HG03139 (cell line): ENCODE data around the gene STAMBP.
"Not testable (repeated sequence)": the region's sequence is repeated elsewhere in the genome, so short reads cannot be mapped to it uniquely, and the experiment has no call there.

Experiments
- ATAC-seq: cut with Tn5 transposase; IDR thresholded peaks from one replicate; pipeline ENCODE4 v1.9.1; 2021; ENCODE audit not compliant: unreplicated experiment

The STAMBP gene

DNA sequence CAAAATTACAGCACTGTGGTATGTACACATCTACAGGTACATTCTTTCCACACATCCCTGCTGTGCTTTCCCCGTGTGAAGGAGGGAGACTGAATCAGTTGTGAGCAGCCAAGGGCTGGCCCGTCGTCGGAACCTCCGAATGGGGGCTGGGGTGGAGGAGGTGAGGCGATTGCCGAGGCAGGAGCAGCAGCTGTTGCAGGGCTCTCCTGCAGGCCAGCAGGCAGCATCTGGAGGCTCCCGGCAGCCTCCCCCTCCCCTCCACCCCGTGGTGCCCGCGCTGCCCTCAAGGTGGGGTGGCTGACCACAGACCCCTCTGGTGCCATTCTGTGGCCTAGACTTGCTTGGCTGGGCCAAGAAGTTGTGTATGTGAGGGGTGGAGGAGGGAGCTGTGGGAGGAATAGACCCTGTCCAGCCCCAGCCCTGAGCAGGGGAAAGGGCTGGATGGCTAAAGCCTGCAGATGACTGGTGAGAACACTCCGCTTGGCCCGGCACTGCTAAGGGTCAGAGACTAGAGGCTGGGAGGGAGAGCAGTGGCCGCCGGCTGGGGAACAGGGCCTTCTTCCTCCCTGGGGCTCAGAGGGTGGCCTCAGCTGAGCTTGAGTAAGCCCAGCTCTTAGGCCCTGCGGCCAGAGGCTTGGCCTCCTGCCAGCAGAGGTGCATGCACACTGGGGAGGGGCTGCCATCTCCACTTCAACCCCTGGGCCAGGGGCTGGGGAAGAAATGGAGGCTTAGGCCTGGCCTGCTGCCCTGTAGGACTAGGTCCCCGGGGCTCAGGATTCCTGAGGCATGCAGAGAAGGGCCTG is 7.6 kb downstream of the STAMBP start:
- no peak for ATAC-seq

DNA sequence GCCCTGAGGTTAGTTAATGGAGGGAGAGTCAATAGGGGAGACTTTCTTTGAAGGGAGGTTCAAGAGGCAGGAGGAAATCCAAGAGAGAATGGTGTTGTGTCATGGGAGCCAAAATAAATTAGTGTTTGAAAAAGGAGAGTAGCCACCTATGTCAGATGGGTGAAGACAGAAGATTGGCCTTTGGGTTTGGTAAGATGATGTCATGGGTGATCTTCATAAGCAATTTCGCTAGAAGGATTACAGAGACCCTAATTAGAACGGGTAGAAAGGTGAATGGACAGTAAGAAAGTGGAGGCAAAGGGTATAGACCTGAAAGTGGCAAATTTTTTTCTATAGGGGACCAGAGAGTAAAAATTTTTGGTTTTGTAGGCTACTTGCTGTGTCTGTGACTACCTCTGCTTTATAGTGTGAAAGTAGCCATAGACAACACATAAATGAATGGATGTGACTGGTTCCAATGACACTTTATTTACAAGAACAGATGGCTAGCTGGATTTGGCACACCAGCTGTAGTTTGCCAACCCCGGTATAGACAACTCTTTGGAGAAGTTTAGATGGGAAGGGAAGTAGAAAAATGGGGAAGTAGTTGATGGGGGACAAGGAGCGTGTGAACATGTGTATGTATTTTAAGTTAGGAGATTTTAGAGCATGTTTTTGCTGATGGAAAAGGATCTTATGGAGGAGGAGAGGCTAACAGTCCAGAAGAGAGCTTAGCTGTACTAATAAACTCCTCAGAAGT is 9.3 kb downstream of the STAMBP start:
- ATAC-seq = no peak

DNA sequence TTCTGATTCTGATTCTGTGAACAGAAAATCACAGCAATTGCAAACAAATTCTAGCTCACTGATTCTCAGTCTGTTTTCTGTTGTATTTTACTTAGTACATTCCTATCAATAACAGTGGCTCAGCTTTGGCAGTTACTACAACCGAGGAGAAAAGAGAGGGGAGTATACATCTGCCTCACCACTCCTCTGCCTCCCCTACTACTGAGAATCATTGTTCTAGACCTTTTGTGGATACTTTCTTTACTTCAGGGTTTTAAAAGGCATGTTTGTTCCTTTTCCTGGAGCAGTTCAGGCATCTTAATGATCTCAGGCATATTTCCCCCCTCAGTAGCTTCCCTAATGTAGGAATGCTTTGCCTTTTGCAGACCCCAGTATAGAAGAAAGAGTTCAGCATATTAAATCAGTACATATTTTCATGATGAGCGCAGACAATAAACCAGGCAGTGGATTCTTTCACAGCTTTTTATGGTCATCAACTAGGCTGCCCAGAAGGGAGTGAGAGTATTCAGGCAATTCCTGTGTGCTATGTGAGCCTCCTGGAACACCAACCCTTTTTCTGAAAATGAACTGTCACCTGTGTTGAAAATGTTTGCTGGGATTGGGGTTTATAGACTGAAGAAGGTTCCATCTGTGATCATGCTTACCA is 10.3 kb downstream of the STAMBP start:
- ATAC-seq = no peak

DNA sequence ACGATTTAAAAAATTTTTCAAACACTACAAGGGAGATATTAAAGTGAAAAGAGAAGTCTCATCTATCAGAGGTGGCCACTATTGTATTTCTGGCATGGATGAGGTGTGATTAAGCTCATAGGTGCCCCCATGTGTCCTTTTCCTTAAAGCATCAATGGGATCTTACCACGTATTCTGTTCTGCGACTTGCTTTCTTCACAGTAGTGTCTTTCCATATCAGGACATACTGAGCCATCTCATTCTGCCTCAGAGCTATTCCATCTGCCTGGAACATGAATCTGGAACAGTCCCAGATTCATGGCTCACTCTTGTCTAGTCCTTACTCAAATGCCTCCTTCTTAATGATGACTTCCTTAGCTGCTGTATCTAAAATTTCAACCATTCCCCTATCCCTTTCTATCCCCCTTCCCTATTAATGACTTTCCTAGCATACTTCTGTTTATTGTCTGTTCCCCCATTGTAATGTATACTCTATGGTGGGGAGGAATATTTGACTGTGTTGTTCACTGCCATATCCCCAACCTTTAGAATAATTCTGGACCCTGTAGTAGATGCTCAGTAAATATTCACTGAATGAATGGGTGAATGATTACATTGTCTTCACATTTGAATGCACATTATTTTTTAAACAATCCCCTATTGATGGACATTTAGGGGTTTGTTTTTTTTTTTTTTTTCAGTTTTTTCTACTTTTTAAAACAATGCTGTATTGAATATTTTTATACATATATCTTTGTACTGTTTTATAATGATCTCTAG is 11.1 kb downstream of the STAMBP start:
- no peak for ATAC-seq

DNA sequence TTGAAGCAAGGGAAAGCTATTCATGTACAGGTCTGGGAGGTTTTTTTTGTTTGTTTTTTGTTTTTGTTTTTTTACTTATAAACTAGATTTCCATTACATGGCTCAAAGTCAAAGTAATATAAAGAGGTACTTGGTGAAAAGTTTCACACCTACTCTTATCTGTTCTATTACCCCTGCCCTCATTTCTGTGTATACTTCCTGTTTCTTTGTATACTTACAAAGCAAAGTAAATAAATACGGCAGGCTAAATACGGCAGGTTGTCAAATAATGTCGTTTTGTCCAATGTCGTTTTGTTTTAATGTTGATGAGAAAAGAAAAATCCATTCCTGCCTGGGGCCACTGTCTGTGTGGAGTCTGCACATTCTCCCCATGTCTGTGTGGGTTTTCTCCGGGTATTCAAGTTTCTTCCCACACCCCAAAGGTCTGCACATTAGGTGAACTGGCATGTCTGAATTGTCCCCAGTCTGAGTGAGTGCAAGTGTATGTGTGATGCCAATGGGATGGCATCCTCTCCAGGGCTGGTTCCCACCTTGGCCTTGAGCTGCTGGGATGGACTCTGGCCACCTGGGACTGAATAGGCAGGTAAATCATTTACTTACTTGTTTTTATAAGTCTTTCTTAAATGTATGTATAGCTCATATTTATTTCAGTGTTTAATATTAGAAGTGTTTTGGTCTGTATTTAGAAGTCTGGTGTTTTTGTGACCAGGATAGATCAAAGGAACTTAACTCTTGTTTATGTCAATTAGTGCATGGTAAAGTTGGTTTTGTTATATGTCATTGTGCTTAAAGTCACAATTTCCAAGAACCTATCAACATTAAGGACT is 13.4 kb downstream of the STAMBP start:
- no peak for ATAC-seq

DNA sequence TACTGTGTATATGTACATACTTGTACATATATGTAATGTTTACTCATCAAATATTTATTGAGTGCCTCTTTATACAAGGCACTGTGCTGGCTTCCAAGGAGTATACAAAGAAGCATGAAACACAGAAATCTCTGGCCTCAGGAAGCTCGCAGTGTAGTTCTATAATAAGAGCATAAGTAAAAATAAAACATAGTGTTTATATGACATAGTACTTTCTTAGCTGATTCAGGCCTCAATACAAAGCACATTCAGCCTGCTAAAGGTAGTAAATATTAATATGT is 13.9 kb downstream of the STAMBP start:
- no peak for ATAC-seq

DNA sequence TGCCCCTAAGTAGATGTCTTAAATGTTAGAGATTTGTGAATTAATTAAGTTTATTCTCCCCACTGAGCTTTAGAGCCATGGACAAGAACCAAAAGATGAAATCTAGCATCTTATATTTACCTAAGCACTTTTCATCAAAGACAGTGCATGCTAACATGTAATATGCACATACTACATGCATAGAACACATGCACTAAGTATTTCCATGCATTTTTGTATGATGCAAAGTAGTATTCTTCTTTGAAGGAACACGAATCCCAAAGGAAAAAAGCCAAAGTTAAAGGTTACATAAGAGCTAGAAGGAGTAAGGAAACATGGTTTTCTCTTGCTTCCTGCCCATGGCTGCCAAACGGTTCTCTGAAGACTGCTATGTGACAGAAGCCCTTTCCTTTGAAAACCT is 15.3 kb downstream of the STAMBP start:
- ATAC-seq = no peak

DNA sequence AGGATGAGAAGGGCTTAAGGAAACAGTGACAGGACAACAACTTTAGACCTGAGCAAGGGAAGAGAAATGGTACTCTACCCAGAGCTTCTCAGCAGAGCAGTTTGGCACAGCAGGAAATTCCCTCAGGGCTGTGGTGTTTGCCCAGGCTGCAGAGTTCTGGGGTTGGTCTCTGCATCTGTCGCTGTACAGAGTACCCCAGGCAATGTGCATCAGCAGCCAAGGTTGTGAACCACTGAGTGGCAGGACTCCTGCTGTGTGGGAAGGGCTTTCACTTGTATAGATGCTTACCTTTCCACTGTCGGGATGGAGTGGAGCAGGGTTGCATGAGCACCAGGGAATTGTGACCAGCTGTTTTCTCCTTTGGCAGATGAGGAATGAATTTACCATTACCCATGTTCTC is 21.2 kb downstream of the STAMBP start:
- no peak for ATAC-seq

DNA sequence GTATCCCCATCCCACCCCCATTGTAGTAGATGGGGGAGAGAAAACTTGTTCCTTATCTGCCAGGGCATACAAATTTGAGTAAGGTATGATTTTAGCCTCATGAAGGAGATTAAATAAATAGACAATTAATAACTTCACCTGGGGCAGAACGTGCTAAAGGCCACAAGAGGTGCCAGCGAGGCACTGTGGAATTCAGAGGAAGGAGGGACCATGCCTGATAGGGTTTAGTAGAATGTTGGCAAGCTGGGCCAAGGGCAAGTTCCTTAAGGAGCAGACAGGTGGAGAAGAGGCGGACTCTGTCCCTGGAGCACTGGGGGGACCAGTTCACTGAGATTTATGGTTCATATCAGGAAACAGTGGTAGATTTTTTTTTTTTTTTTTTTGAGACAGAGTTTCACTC is 22.5 kb downstream of the STAMBP start:
- ATAC-seq = no peak

DNA sequence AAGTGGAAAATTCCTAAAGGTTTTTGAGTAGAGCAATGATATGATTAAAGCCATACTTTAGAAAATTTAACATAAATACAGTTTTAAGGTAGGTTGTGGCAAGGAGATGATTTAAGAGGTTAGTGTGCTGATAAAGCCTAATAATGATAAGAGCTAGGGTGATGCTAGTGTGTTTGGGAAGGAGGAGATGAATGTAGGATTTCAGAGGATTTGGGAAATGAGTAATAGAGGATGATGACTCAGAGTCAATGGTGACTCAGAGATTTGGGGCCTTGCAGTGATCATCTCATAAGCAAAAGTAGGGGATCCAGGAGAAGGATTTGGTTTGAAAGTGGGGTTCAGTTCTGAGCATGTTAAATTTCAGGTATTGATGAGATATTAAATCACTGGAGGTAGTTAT is 23.3 kb downstream of the STAMBP start:
- ATAC-seq = no peak

DNA sequence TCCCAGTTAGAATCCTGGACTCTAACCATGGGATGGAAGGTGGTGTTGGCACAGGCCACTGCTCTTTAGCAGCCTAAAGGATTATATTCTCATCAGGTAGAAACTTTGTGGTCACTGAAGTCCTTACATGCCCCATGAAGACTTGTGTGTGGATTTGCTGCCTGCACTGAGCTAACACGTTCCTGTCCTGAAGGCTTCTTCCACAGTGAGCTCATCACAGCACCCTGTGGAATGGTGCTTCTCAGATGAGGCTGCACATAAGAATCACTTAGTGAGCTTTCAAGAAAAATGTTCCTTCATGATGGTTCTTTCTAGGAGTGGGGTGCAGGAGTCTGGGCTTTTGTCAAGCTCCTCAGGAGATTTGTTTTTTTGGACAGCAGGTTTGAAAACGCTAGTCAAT is 26.8 kb downstream of the STAMBP start:
- no peak for ATAC-seq

DNA sequence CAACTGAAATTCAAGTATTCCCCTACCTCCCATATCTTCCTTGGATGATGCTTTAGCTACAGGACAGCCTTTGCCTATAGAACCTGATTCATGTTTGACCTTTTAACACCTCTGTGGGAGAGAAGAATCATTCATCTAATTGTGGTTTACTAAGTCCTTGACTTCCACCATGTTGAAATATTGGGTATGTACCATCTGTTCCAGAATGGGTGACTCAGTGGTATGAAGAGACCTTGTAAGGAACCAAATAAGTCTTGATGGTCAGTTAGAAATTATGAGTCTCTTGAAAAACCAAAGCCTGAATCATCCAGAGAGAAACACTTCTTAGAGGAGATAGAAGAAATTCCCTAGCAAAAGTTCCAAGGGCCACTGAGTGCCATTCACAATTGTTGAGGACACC is 27.5 kb downstream of the STAMBP start:
- ATAC-seq = no peak

DNA sequence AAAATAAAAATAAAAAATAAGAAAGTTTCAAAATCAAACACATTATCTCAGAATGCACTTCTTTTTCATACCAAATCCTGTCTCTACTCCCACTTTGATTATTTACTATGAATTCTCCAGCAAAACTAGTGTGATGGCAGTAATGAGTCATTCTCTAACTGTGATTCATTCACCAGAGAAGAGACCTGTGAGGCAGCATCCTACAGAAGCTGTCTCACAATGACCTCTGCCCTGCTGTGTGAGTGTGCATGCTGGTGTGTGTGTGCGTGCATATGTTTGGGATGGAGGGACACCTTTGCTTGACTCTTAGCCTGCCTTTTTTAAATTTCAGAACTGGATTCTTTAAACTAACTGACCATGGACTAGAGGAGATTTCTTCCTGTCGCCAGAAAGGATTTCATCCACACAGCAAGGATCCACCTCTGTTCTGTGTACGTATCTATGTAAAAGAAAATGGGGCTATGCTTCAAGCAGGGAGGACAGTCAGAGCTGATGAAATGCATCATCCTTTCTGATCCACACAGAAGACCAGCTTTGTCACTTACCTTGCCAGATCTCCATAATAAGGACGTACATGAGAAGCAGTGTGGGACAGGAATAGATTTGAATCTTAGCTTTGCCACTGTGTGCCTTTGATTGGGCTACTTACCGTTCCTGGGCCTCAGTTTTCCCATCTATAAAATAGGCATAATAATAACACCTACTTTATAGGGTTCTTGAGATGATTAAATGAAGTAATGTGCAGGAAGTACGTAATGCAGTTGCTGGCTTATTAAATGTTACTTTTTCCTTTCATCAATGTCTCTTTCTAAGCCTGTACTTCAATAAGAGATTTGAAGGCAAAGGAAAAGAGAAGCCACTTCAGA is 31.2 kb downstream of the STAMBP start:
- no peak for ATAC-seq

DNA sequence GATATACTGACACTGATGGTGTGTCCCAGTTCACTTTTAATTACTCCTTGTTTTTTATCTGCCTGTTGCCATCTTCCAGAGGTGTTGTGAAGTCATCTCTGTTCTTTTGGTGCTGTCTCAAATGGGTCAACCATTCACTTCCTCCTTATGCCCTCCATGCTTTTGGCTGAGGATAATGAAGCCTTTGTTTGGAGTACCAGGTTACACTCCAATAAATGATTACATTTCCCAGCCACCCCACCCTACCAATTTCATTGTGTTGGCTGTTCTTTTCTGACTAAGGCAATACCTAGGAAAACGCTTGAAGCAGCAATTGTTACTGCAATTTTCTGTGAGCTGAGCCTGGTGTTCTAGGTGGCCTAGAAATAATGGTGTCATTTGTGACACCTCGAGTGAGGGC is 34.2 kb downstream of the STAMBP start:
- no peak for ATAC-seq

DNA sequence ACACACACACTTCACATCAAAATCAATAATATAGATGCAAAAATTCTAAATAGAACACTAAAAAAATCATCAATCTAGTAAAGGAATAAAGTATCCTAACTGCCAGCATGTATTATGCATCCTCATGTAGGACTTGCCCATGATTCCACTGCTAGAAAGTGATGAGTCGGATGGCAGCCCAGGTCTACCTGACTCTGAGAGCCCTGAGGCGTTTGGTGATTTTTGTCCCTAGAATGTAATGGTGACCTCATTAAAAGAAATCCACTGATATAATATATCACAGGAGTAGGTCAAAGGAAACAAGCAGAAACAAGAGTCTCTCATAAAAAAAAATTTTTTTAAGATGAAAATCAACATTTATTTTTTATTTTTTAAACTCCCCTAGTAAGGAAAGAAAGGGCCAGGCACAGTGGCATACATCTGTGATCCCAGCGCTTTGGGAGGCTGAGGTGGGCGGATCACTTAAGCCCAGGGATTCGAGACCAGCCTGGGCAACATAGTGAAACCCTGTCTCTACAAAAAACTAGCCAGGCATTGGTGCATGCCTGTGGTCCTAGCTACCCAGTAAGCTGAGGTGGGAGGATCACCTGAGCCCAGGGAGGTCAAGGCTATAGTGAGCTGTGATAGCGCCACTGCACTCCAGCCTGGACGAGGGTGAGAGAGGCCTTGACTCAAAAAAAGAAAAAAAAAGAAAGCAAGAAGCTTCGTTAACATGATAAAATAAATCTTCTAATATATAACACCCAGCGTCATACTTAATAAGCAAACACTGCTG is 39.6 kb downstream of the STAMBP start:
- ATAC-seq = no peak

DNA sequence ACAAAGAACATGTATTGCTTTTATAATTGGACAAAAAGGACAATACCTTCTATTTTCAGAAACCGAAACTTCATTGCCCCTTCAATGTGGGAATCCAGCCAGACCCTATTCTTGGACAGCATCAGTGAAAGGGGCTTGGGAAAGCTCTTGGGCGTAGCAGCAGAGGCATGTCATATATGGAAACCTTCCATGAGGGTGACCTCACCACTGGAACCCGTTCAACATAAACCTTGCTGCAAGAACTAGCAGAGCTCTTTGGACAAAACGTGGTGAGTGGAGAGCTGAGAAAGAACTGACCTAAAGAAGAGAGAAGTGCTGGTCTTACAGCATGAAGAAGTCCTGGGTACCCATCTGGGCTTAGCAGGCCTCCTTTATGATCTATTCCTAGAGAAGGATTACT is 41.3 kb downstream of the STAMBP start:
- no peak for ATAC-seq

DNA sequence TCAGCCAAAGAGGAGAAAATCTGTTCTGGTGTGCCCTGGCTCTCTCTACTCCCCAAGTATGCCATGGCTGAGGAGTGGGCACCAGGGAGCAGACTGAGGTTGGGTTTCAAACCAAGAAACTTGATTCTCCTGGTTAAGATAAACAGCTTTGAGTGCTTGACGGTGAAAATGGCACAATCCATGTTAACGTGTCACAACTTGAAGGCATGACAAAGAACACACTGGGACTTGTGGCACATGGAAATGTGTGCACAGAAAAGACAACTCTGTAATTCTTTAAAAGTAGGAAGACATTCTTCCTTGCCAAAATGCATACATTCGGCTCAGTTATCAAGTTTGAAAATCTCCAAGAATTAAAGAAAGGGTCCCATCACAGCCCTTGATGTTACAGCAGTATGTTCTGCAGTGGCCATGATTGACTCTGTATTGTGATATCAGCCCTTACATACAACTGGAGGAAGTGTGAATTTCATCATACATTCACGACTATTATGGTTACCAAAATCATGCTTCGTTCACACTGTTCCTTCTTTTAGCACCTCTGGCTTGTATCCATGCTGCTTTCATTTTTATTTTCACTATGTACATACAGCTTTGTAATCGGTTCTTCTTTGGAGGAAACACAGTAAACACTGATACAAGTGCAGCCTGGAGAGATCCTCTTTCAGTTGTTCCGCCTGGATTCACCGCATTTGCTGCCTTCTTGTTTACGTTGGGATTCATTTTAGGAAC is 48.5 kb downstream of the STAMBP start:
- ATAC-seq = no peak

DNA sequence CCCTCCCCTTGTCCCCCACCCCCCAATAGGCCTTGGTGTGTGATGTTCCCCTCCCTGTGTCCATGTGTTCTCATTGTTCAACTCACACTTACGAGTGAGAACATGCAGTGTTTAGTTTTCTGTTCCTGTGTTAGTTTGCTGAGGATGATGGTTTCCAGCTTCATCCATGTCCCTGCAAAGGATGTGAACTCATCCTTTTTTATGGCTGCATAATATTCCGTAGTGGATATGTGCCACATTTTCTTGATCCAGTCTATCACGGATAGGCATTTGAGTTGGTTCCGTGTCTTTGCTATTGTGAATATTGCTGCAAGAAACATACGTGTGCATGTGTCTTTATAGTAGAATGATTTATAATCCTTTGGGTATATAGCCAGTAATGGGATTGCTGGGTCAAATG is 49.2 kb downstream of the STAMBP start:
- ATAC-seq = not testable (repeated sequence)
